Kidney (tissue), 14 donors: ENCODE results near the gene MS4A18. TPM values are rescaled to one million over a fixed set of nuclear protein-coding genes. Genes with fewer than 3 reads are reported as not detected.
"Not testable (repeated sequence)": the region's sequence is repeated elsewhere in the genome, so short reads cannot be mapped to it uniquely, and the experiment has no call there.

Source experiments
- DNase-seq, 5 donors: peaks; one replicate each; pipeline ENCODE4 v3.0.0-alpha.2; 2013 to 2020
- FAIRE-seq: peaks from 2 replicates; lab custom pipeline; 2012; peaks lifted over from hg19 to GRCh38; lab: Jason Lieb, UNC
- H3K27ac ChIP-seq, 2 donors: one replicate each; pipeline ENCODE4 v1.7.0; 2013; ENCODE audit warnings: low read depth in 2 of 2, low read length in 2 of 2, inconsistent platforms in 1 of 2
- H3K27me3 ChIP-seq: one replicate; pipeline ENCODE4 v1.7.1; 2013; ENCODE audit warnings: low read length, inconsistent platforms; ENCODE audit not compliant: control insufficient read depth, insufficient read depth
- H3K36me3 ChIP-seq, 3 donors: one replicate each; pipeline versions ENCODE4 v1.7.0 to v1.7.1; 2013; ENCODE audit warnings: low read length in 3 of 3, control low read depth in 1 of 3, inconsistent platforms in 1 of 3; ENCODE audit not compliant: insufficient read depth in 3 of 3, control insufficient read depth in 2 of 3
- H3K4me1 ChIP-seq, 3 donors: one replicate each; pipeline versions ENCODE4 v1.7.0 to v1.7.1; 2013; ENCODE audit warnings: low read length in 3 of 3, inconsistent platforms in 1 of 3, low read depth in 1 of 3; ENCODE audit not compliant: control insufficient read depth in 2 of 3, insufficient read depth in 2 of 3
- H3K4me3 ChIP-seq, 3 donors: one replicate each; pipeline versions ENCODE4 v1.7.0 to v1.8.1; 2013; ENCODE audit warnings: low read length in 3 of 3, control low read depth in 1 of 3, inconsistent platforms in 1 of 3
- H3K9ac ChIP-seq, 3 donors: one replicate each; pipeline versions ENCODE4 v1.7.0 to v1.7.1; 2013; ENCODE audit warnings: low read length in 3 of 3, control low read depth in 1 of 3, inconsistent platforms in 1 of 3
- H3K9me3 ChIP-seq, 3 donors: one replicate each; pipeline versions ENCODE4 v1.7.0 to v1.7.1; 2013; ENCODE audit warnings: low read length in 3 of 3, control low read depth in 1 of 3, inconsistent platforms in 1 of 3; ENCODE audit not compliant: control insufficient read depth in 2 of 3, insufficient read depth in 1 of 3
- CTCF ChIP-seq: IDR thresholded peaks from 3 replicates; pipeline ENCODE4 v1.5.1; 2012; ENCODE audit warnings: mild to moderate bottlenecking, moderate library complexity, borderline replicate concordance; ENCODE audit not compliant: insufficient read depth; ENCODE audit errors: extremely low read depth
- intact Hi-C: fragments of 100-400 bp; cut with DNase I; formaldehyde crosslinking; loops from one replicate; pipeline ENCODE4 v1.11.1; 2022
- polyA plus RNA-seq: library from polyadenylated mRNA; stranded (reverse); fragments of 350-450 nt; fragmentation: Illumina TruSeq; extraction: RNeasy Lipid Tissue Mini Kit (QIAGEN cat#74804); gene quantifications from one replicate; pipeline ENCODE4 v1.2.3, GENCODE V29; 2014; ENCODE audit warnings: low read depth, low replicate concordance; ENCODE audit not compliant: insufficient read depth
- total RNA-seq: library from RNA; stranded (reverse); fragmentation: NEBNext Ultra II Directional; extraction: Animal tissue kit (Norgen Biotek cat#: 25700); gene quantifications from one replicate; pipeline ENCODE4 v1.2.1, GENCODE V29; 2021
- donor health status: control.
- donor health status: control.
- donor health status: control.
- donor health status: control.
- donor health status: control.
- donor health status: DM: yes; HTN: yes; CAD: no.
- donor health status: Normal renal cell carcinoma (clear cell type).

The MS4A18 gene
- total and polyA plus RNA-seq, 2 donors from 2014 or later, result not detected

GRCh38 chr11:60705895-60706294 is 18.6 kb upstream of the MS4A18 start:
- no peaks in the 10 kb centered on the region for H3K27me3 ChIP-seq
- no peaks in the 10 kb centered on the region for H3K4me1 ChIP-seq
- no peak for FAIRE-seq
- no peak overlapping the region for H3K27ac ChIP-seq
- H3K9me3 ChIP-seq, result no peaks in the 10 kb centered on the region
- no peak overlapping the region for H3K9ac ChIP-seq
- H3K4me3 ChIP-seq, result no peak overlapping the region
- H3K36me3 ChIP-seq, result no peaks in the 10 kb centered on the region
- intact Hi-C loops, result no loop called here
- TF ChIP-seq CTCF, result no peak
- DNase-seq, result no peak

- FAIRE-seq, result no peak
- DNase-seq, result no peak
- H3K9me3 ChIP-seq, result no peaks in the 10 kb centered on the region
Observed at GRCh38 chr11:60706931-60707330, 17.6 kb upstream of the MS4A18 start.

GRCh38 chr11:60710482-60710881 is 14.0 kb upstream of the MS4A18 start:
- intact Hi-C loops, result no loop called here
- FAIRE-seq, result no peak
- H3K9ac ChIP-seq, result no peak overlapping the region
- H3K4me3 ChIP-seq, result no peak overlapping the region
- TF ChIP-seq CTCF, result no peak
- no peaks in the 10 kb centered on the region for H3K36me3 ChIP-seq
- H3K27me3 ChIP-seq, result no peaks in the 10 kb centered on the region
- DNase-seq, result no peak
- H3K9me3 ChIP-seq, result no peaks in the 10 kb centered on the region
- no peaks in the 10 kb centered on the region for H3K4me1 ChIP-seq
- H3K27ac ChIP-seq, result no peak overlapping the region

More at GRCh38 chr11:60706931-60707330, 17.6 kb upstream of the MS4A18 start:
- no peak for TF ChIP-seq CTCF
- H3K27me3 ChIP-seq, result no peaks in the 10 kb centered on the region
- intact Hi-C loops, result no loop called here
- no peaks in the 10 kb centered on the region for H3K4me1 ChIP-seq
- H3K9ac ChIP-seq, result no peak overlapping the region
- no peak overlapping the region for H3K4me3 ChIP-seq
- no peak overlapping the region for H3K27ac ChIP-seq
- H3K36me3 ChIP-seq, result no peaks in the 10 kb centered on the region

DNA sequence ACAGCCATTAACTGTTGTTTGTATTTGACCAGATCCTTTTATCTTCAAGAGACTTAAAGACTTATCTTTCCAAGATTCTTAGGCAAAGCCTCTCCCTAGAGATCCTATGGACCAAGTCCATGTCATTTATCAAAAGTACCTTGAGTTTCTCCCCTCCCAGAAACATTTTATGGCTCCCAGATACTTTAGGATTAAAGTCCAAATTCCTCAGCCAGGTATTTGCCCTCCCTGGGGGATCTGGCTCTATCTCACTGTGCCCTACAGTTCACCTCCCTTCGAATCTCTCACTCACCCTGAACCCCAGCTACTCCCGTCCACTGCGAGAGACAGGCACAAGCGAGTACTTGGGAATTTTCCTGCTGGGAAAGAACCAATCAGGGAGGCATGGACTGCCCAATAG is 13.2 kb upstream of the MS4A18 start:
- Histone ChIP-seq H3K4me1 (no peaks in the 10 kb centered on the region), H3K9ac (no peak overlapping the region), H3K9me3 (no peaks in the 10 kb centered on the region), H3K4me3 (no peak overlapping the region), H3K36me3 (no peaks in the 10 kb centered on the region), H3K27me3 (no peaks in the 10 kb centered on the region), H3K27ac (no peak overlapping the region)
- TF ChIP-seq CTCF, result no peak
- no peak for FAIRE-seq
- intact Hi-C loops, result no loop called here
- DNase-seq, result no peak

DNA sequence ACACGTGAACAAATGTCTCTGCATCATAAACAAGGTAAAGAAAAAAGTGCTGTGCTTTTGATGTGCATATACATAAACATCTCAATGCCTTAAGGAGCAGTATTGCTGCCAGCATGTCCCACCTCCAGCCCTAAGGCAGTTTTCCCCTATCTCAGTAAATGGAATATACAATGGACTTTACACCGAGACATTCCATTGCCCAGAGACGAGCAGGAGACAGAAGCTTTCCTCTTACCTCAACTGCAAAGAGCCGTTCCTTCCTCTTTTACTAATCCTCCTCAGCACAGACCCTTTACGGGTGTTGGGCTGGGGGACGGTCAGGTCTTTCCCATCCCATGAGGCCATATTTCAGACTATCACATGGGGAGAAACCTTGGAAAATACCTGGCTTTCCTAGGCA is 11.1 kb upstream of the MS4A18 start:
- H3K36me3 ChIP-seq, H3K9ac ChIP-seq, H3K9me3 ChIP-seq, H3K4me3 ChIP-seq, FAIRE-seq, H3K27me3 ChIP-seq, DNase-seq, intact Hi-C loops, H3K4me1 ChIP-seq, H3K27ac ChIP-seq: not testable (repeated sequence)
